MM.1S (cell line): ENCODE measurements around the gene FAF1.

Experiments used
- DNase-seq: peaks from one replicate; pipeline ENCODE4 v3.0.0-alpha.2; 2015
- H2AFZ ChIP-seq: fragments of 300-600 bp; sonication (generic); 2 replicates; pipeline ENCODE4 v1.6.0; 2016; ENCODE audit warnings: antibody characterized with exemption, low read length
- H3F3A ChIP-seq: fragments of 300-600 bp; sonication (generic); 2 replicates; pipeline ENCODE4 v1.6.1; 2016; ENCODE audit warnings: mild to moderate bottlenecking, antibody characterized with exemption, low read length, moderate library complexity, mixed read lengths; ENCODE audit not compliant: insufficient read depth
- H3K27ac ChIP-seq: fragments of 300-600 bp; sonication (generic); 2 replicates; pipeline ENCODE4 v1.5.1; 2016; ENCODE audit warnings: mild to moderate bottlenecking, low read length
- H3K27me3 ChIP-seq: fragments of 300-600 bp; sonication (generic); replicated peaks from 2 replicates; pipeline ENCODE4 v1.6.0; 2016; ENCODE audit warnings: low read length; ENCODE audit not compliant: insufficient read depth
- H3K36me3 ChIP-seq: fragments of 300-600 bp; sonication (generic); replicated peaks from 2 replicates; pipeline ENCODE4 v1.6.1; 2016; ENCODE audit warnings: mild to moderate bottlenecking, low read length, mixed read lengths; ENCODE audit not compliant: insufficient read depth
- H3K4me1 ChIP-seq: fragments of 300-600 bp; sonication (generic); 2 replicates; pipeline ENCODE4 v1.6.1; 2016; ENCODE audit warnings: low read length, mixed read lengths
- H3K4me2 ChIP-seq: fragments of 300-600 bp; sonication (generic); 2 replicates; pipeline ENCODE4 v1.6.0; 2016; ENCODE audit warnings: low read depth, low read length
- H3K4me3 ChIP-seq: fragments of 300-600 bp; sonication (generic); 2 replicates; pipeline ENCODE4 v1.5.1; 2016; ENCODE audit warnings: low read length, mixed read lengths
- H3K79me2 ChIP-seq: fragments of 300-600 bp; sonication (generic); 2 replicates; pipeline ENCODE4 v1.6.1; 2016; ENCODE audit warnings: mixed run types, low read length, mixed read lengths
- H3K9ac ChIP-seq: fragments of 300-600 bp; sonication (generic); 2 replicates; pipeline ENCODE4 v1.6.1; 2016; ENCODE audit warnings: low read length, mixed read lengths
- H3K9me2 ChIP-seq: fragments of 300-600 bp; sonication (generic); replicated peaks from 2 replicates; pipeline ENCODE4 v1.6.1; 2016; ENCODE audit warnings: mild to moderate bottlenecking, low read length, mixed read lengths; ENCODE audit not compliant: insufficient read depth
- H3K9me3 ChIP-seq: fragments of 300-600 bp; sonication (generic); replicated peaks from 2 replicates; pipeline ENCODE4 v1.6.1; 2016; ENCODE audit warnings: mild to moderate bottlenecking, low read length, mixed read lengths; ENCODE audit not compliant: insufficient read depth
- H4K20me1 ChIP-seq: fragments of 300-600 bp; sonication (generic); 2 replicates; pipeline ENCODE4 v1.6.1; 2016; ENCODE audit warnings: mild to moderate bottlenecking, low read length, moderate library complexity, mixed read lengths; ENCODE audit not compliant: insufficient read depth
- EZH2 ChIP-seq: fragments of 300-600 bp; sonication (generic); optimal IDR thresholded peaks from 2 replicates; pipeline ENCODE3; 2017; ENCODE audit warnings: low read depth, mild to moderate bottlenecking, antibody characterized with exemption, low read length, mixed read lengths
- EZH2phosphoT487 ChIP-seq: fragments of 300-600 bp; sonication (generic); IDR thresholded peaks from 2 replicates; pipeline ENCODE4 v1.6.1; 2018; ENCODE audit warnings: antibody characterized with exemption, low read length
- TF ChIP-seq, protein P1 (sequence below): fragments of 300-600 bp; sonication (generic); IDR thresholded peaks from 2 replicates; pipeline ENCODE4 v1.5.1; 2016; ENCODE audit warnings: antibody characterized with exemption, low read length, mixed read lengths

FAF1 gene

GRCh38 chr1:50969611-50970508, 9.8 kb upstream of the FAF1 start, which contains the start of gene CDKN2C:
Gene CDKN2C, plus strand, starts transcription at chr1:50970245. Its CDS starts 124 bp downstream, at chr1:50970369.
- H3K79me2 ChIP-seq: no peaks in the 10 kb centered on the region
- no peak within 1 kb of the TSS for H2AFZ ChIP-seq
- H3F3A ChIP-seq: no peaks in the 10 kb centered on the region
- no peaks in the 10 kb centered on the region for H3K27me3 ChIP-seq
- no peak within 1 kb of the TSS for H3K4me3 ChIP-seq
- no peaks in the 10 kb centered on the region for H3K36me3 ChIP-seq
- H3K4me1 ChIP-seq: no peaks in the 10 kb centered on the region
- H3K9me2 ChIP-seq: no peaks in the 10 kb centered on the region
- no peaks in the 10 kb centered on the region for H4K20me1 ChIP-seq
- H3K27ac ChIP-seq: no peak within 1 kb of the TSS
- no peaks in the 10 kb centered on the region for H3K9me3 ChIP-seq
- TF ChIP-seq, protein P1, sequence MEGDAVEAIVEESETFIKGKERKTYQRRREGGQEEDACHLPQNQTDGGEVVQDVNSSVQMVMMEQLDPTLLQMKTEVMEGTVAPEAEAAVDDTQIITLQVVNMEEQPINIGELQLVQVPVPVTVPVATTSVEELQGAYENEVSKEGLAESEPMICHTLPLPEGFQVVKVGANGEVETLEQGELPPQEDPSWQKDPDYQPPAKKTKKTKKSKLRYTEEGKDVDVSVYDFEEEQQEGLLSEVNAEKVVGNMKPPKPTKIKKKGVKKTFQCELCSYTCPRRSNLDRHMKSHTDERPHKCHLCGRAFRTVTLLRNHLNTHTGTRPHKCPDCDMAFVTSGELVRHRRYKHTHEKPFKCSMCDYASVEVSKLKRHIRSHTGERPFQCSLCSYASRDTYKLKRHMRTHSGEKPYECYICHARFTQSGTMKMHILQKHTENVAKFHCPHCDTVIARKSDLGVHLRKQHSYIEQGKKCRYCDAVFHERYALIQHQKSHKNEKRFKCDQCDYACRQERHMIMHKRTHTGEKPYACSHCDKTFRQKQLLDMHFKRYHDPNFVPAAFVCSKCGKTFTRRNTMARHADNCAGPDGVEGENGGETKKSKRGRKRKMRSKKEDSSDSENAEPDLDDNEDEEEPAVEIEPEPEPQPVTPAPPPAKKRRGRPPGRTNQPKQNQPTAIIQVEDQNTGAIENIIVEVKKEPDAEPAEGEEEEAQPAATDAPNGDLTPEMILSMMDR: no peak
- TF ChIP-seq EZH2phosphoT487 (no peak), EZH2 (no peak)
- DNase-seq: no peak
- no peak within 1 kb of the TSS for H3K9ac ChIP-seq
- no peak within 1 kb of the TSS for H3K4me2 ChIP-seq

DNA sequence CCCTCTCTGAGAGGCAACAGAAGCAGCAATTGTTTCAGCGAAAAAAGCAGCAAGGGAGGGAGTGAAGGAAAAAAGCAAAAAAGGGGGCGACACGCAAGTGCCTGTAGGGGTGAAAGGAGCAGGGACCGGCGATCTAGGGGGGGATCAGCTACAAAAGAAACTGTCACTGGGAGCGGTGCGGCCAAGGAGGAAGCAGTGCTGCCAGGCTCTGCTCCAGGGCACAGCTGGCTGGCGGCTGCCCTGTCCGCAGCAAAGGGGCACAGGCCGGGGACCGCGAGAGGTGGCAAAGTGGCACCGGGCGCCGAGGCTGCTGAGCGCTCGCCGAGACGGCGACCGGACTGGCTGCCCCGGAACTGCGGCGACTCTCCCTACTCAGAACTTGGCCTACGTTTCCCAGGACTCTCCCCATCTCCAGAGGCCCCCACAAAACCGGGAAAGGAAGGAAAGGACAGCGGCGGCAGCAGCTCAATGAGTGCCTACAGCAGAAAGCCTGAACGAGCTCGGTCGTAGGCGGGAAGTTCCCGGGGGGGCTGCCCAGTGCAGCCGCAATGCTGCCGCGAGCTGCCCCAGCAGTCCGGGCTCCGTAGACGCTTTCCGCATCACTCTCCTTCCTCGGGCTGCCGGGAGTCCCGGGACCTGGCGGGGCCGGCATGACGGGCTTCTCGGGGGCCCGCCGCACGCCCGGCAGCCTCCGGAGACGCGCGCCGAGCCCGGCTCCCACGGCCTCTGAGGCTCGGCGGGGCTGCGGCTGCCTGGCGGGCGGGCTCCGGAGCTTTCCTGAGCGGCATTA, 8.9 kb upstream of the FAF1 start:
- H3K4me2 ChIP-seq: no peak overlapping the region
- TF ChIP-seq EZH2phosphoT487 (no peak), EZH2 (no peak)
- TF ChIP-seq, protein P1: no peak

GRCh38 chr1:50968158-50968820, 8.2 kb upstream of the FAF1 start:
- H3K79me2 ChIP-seq: no peaks in the 10 kb centered on the region
- no peaks in the 10 kb centered on the region for H4K20me1 ChIP-seq
- DNase-seq: no peak
- TF ChIP-seq, protein P1: no peak
- TF ChIP-seq EZH2 (no peak), EZH2phosphoT487 (no peak)
- no peak overlapping the region for H3K4me3 ChIP-seq
- no peak overlapping the region for H3K27ac ChIP-seq
- H3K4me2 ChIP-seq: no peak overlapping the region
- H3F3A ChIP-seq: no peaks in the 10 kb centered on the region
- no peak overlapping the region for H3K9ac ChIP-seq
- no peaks in the 10 kb centered on the region for H3K4me1 ChIP-seq
- H3K9me2 ChIP-seq: no peaks in the 10 kb centered on the region
- no peaks in the 10 kb centered on the region for H3K27me3 ChIP-seq
- no peaks in the 10 kb centered on the region for H3K36me3 ChIP-seq
- H2AFZ ChIP-seq: no peak overlapping the region
- H3K9me3 ChIP-seq: no peaks in the 10 kb centered on the region

More for the DNA sequence above, 8.9 kb upstream of the FAF1 start:
- no peaks in the 10 kb centered on the region for H3K4me1 ChIP-seq
- H2AFZ ChIP-seq: no peak overlapping the region
- no peaks in the 10 kb centered on the region for H3K27me3 ChIP-seq
- DNase-seq: no peak
- no peaks in the 10 kb centered on the region for H3K36me3 ChIP-seq
- H3K79me2 ChIP-seq: no peaks in the 10 kb centered on the region
- no peak overlapping the region for H3K27ac ChIP-seq
- H3K4me3 ChIP-seq: no peak overlapping the region
- no peaks in the 10 kb centered on the region for H3F3A ChIP-seq
- no peaks in the 10 kb centered on the region for H3K9me3 ChIP-seq
- no peaks in the 10 kb centered on the region for H3K9me2 ChIP-seq
- H4K20me1 ChIP-seq: no peaks in the 10 kb centered on the region
- no peak overlapping the region for H3K9ac ChIP-seq
